NCI-H69 (cell line): Measurements from ENCODE around the gene SPATA31D4.
"Not testable (repeated sequence)": the region's sequence is repeated elsewhere in the genome, so short reads cannot be mapped to it uniquely, and the experiment has no call there.

ENCODE experiments used
- DNase-seq: peaks from one replicate; lab custom pipeline; 2025; lab: John Stamatoyannopoulos, UW

The SPATA31D4 gene

GRCh38 chr9:81928305-81928704, at the start of gene SPATA31D4:
SPATA31D4 (plus strand) TSS chr9:81928428; CDS start chr9:81928514, 86 bp downstream.
- DNase-seq = not testable (repeated sequence)

- no peak for DNase-seq
Observed at GRCh38 chr9:81878530-81878929, 49.7 kb upstream of the SPATA31D4 start.

GRCh38 chr9:81879501-81879916, 48.7 kb upstream of the SPATA31D4 start:
- no peak for DNase-seq

GRCh38 chr9:81885602-81886001, 42.6 kb upstream of the SPATA31D4 start:
- DNase-seq = no peak

DNA sequence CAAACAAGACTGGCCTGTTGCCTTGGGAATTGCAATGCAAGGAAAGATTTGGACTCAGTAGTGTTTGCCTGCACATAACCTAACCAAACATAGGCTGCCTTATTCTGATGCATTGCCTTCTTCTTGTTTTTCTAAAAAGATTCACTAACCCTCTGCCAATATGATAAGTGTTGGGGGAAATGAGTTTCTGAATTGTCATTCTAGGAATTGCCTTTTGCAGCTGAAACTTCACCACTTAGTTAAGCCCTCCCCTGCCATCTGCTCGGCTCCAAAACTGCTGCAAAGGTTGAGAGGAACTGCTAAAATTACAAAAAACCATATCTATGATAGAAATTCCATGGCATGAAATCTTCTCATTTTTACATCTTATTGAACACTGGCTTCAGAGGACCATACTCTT, 41.6 kb upstream of the SPATA31D4 start:
- no peak for DNase-seq

DNA sequence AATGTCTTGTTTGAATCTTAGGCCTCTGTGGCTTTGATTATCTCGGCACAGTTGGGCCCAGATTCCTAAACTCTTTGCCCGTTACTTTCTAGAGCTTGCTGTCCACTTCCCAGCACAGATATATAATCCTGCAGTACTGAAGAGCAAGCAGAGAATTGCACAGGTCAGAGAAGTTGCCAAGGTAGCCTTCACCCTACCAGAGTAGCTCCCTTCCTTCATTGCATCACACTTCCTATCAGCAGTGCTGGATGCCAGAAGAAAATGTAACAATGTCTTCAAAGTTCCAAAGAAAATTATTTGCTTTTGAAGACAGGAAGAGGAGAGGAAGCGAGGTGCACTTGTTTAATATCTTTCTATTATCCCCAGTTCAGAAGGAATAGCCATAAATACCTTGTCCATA, 38.1 kb upstream of the SPATA31D4 start:
- DNase-seq = no peak

DNA sequence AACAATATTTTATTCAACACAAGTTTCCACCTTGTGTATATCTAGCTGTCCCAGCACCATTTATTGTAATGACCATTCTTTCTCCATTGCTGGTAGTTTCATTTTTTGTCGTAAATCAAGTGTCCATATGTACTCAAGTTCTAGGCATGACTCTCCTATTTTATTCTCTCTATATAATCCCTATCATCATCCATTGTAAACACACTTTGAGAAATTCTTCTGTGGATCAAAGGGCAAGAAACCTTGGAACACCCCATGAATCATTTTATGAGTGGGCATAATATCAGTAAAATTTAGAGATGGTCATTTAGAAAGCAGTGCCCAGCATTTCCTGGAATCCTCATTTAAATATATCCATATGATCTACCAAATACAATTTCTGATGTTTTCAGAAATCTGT, 35.8 kb upstream of the SPATA31D4 start:
- no peak for DNase-seq

GRCh38 chr9:81893929-81894328, 34.3 kb upstream of the SPATA31D4 start:
- DNase-seq = no peak

DNA sequence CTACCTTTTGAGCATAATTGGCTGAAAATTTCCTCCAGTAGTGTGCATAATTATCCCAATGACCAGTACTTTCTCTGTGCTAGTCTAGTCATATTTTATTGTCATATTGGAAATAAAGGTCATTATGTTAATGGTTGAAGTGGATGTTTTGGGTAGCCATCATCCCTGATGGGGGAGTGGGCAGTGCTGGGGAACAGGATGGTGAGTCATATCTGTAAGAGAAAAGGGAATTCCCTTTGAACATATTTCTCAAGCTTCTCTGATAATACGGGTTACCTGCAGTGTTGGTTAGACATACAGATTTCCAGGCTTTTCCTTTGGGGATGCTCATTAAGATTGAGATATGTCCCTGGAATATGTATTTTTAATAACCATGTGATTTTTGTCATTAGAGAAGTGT, 33.3 kb upstream of the SPATA31D4 start:
- no peak for DNase-seq

DNA sequence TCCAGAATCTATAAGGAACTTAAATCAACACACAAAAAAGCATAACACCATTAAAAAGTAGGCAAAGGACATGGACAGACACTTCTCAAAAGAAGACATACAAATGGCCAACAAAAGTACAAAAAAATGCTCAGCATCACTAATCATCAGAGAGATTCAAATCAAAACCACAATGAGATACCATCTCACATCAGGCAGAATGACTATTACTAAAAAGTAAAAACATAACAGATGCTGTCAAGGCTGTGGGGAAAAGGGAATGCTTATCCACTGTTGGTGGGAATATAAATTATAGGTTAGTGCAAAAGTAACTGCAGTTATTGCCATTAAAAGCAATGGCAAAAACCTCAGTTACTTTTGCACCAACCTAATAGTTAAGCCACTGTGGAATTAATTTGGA, 32.2 kb upstream of the SPATA31D4 start:
- DNase-seq = no peak

- DNase-seq = no peak
Observed at GRCh38 chr9:81898851-81899250, 29.4 kb upstream of the SPATA31D4 start.

- no peak for DNase-seq
Observed at GRCh38 chr9:81902196-81902595, 26.0 kb upstream of the SPATA31D4 start.

- DNase-seq = no peak
Observed at GRCh38 chr9:81902626-81903025, 25.6 kb upstream of the SPATA31D4 start.

GRCh38 chr9:81906671-81907070, 21.6 kb upstream of the SPATA31D4 start:
- no peak for DNase-seq

DNA sequence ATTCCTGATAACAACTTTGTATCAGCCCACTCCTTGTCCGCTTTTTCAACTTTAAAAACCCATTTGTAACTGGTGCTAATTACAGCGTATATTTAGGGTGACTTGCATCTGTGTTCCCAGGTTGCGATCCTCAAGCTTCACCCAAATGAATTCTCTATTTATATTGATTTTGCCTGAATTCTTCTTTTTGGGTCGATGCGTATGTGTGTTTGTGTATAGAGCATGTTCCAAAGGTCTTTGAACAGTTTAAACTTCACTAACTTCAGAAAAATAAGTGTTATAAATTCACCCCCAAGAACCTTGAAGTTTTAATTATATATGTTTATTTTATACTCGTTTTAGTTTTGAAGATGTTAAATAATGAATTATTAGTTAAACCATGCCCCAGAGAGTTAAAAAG, 16.1 kb upstream of the SPATA31D4 start:
- DNase-seq = no peak

DNA sequence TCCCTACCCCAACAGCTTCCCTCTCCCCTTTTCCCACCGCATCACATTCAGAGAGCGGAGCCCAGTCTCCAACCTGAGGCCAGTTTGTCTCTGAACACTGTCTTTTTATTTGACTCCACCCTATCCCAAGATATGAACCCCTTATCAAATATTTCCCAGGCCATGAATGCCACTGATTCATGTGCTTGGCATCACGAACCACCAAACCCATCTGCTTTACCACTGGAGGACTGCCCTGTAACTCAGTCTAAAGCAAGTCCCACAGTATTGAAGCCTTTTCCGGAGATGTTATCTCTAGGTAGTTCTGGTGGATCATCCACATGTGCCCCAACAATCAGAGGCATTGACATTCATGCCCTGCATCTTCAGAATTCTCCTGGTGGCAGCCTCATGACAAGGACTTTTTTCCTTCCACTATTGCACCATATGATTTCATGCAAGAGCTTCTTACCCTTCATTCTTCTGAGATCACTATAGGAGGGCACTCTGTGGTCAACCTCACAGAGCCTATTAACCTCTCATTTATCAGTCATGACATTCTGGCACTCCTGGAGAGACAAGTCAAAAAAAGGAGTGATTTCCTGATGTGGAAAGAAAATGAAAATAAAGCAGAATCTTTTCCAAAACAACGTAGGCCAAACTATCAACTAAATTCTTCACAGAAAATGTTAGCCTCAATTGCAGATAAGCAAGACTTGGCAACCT, 12.3 kb upstream of the SPATA31D4 start:
- DNase-seq = no peak

DNA sequence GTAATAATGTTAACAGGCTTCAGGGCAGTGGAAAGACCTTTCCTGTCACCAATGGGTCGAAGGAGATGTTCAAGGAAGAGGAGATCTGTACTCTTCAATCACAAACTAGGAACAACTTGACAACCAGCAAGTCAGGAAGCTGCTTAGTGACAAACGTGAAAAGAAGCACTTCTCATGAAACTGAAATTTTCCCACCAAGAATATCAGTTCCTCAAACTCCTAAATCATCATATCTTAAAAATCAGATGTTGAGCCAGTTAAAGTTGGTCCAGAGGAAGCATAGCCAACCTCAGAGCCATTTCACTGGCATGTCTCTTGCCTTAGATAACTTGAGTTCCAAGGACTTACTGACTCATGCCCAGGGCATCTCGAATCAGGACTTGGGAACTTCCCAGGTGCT, 9.7 kb upstream of the SPATA31D4 start:
- DNase-seq = not testable (repeated sequence)

DNA sequence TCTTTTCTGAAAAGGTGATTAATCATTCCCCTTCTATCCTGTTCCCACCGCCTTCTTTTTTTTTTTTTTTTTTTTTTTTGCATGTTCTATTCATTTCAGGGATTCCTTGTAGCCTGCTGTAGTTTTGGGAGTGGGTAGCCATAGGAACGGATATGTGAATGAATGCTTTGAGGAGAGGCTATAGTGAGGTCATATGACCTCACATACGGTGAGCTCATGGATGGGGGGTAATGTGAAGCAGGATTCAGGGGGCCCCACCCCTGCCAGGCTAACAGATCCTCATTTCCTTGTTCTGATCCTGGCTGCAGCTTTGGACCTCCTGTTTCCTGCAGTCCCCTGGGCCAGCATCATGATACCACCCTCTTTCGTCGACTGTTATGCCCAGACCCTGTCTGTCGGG, 1.9 kb downstream of the SPATA31D4 start:
- not testable (repeated sequence) for DNase-seq

DNA sequence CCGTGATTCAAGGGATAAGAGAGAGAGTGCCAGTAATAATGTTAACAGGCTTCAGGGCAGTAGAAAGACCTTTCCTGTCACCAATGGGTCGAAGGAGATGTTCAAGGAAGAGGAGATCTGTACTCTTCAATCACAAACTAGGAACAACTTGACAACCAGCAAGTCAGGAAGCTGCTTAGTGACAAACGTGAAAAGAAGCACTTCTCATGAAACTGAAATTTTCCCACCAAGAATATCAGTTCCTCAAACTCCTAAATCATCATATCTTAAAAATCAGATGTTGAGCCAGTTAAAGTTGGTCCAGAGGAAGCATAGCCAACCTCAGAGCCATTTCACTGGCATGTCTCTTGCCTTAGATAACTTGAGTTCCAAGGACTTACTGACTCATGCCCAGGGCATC, 5.3 kb downstream of the SPATA31D4 start:
- not testable (repeated sequence) for DNase-seq

DNA sequence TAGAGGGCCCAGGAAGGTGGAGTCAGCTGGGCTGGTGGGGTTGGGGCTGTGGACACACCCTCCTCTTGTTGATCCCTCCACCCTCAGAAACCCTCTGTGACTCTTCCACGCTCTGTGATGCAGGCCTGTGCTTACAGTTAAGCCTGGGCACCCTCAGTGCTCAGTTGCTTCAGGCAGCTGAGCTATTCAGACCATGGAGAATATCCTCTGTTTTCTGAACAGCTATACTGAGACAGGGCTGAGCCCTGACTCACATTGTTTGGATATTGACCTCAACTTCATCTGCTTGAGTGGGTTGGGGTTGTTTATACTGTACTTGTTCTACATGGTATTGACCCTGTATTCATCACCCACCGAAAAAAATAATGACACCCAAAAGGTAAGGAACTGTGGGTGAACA, 15.2 kb downstream of the SPATA31D4 start, which contains the start of gene SPATA31D3:
TSS of gene SPATA31D3 (plus strand) at position 108 of the 400 bp plus-strand sequence. CDS start at position 194, 86 bp downstream.
- DNase-seq = not testable (repeated sequence)

DNA sequence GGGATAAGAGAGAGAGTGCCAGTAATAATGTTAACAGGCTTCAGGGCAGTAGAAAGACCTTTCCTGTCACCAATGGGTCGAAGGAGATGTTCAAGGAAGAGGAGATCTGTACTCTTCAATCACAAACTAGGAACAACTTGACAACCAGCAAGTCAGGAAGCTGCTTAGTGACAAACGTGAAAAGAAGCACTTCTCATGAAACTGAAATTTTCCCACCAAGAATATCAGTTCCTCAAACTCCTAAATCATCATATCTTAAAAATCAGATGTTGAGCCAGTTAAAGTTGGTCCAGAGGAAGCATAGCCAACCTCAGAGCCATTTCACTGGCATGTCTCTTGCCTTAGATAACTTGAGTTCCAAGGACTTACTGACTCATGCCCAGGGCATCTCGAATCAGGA, 20.4 kb downstream of the SPATA31D4 start:
- DNase-seq = not testable (repeated sequence)

DNA sequence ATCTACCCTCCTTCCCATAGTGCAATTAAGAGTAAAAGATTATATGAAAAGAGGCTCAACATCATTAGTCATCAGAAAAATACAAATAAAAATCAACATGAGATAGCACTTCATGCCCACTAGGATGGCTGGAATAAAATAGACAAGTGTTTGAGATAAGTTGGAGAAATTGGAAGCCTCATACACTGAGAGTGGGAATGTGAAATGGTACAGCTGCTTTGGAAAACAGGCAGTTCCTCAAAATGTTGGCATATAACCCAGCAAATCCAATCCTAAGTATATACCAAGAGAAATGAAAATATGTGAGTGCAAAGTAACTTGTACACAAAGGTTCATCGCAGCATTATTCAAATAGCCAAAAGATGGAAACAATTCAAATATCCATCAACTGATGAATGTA, 24.9 kb downstream of the SPATA31D4 start:
- no peak for DNase-seq

DNA sequence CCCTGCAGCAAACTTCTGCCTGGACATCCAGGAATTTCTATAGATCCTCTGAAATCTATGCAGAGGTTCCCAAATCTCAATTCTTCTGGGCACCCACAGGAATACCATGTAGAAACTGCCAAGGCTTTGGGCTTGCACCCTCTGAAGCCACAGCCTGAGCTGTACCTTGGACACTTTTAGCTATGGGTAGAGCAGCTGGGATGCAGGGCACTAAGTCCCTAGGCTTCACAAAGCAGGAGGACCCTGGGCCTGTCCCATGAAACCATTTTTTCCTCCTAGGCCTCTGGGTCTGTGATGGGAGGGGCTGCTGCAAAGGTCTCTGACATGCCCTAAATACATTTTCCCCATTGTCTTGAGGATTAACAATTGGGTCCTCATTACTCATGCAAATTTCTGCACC, 27.4 kb downstream of the SPATA31D4 start:
- DNase-seq = no peak
